Measurements from ENCODE around the gene AP1G2.

AP1G2 gene

DNA sequence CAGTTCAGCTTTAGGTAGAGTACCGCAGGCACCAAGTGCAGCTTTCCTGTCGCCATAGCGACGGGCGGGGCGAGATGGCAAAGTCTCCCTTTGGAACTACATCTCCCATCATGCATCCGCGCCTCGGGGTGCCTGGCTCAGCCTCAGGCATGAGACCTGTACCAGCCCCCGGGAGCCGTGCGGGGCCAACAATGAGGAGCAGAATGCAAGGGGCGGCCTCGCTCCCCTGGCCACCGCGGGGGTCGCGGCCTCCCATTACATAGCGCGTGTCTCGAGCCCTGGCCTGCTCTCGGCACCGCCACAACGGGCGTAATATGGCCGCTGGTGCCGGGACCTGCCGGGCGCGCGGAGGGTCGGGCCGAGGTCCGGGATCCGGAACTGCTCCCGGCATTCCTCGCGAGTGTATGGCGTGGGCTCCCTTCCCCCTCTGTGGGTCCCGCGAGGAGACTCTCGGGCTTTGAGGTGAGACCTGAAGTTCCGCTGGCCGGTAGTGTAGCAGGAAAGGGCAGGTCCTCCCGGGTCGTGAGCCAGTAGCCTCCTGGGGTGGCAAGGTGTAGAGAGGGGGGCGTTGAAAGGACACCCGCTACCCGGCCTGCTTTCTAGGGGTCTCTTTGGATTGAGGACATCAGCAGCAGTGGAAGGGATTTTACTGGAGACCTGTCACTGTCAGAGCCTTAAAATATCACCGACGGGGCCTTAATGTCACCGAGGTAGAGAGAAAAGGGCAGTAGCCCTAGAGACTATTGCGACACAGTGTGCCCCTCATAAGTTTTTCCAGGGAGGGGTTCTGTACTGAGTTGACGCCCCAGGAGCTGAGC lies 11.5 kb downstream of the AP1G2 start, which contains the start of gene THTPA:
Gene THTPA, plus strand, starts transcription at position 390 of the 818 bp plus-strand sequence. CDS start 487 bp downstream, outside the sequence.
- DNase-seq = peak; percentile 93 to 94
- TF ChIP-seq, protein P1, sequence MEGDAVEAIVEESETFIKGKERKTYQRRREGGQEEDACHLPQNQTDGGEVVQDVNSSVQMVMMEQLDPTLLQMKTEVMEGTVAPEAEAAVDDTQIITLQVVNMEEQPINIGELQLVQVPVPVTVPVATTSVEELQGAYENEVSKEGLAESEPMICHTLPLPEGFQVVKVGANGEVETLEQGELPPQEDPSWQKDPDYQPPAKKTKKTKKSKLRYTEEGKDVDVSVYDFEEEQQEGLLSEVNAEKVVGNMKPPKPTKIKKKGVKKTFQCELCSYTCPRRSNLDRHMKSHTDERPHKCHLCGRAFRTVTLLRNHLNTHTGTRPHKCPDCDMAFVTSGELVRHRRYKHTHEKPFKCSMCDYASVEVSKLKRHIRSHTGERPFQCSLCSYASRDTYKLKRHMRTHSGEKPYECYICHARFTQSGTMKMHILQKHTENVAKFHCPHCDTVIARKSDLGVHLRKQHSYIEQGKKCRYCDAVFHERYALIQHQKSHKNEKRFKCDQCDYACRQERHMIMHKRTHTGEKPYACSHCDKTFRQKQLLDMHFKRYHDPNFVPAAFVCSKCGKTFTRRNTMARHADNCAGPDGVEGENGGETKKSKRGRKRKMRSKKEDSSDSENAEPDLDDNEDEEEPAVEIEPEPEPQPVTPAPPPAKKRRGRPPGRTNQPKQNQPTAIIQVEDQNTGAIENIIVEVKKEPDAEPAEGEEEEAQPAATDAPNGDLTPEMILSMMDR (IDR thresholded peaks at IDR 0.05) = no peak
- Histone ChIP-seq H3K36me3 (peaks cover 0 to 29% (median 0%) of the 10 kb centered on the region in 3 donors), H3K4me1 (peaks cover 0 to 38% (median 24%) of the 10 kb centered on the region in 4 donors), H3K9me3 (no peaks in the 10 kb centered on the region), H3K27ac (peak within 1 kb of the TSS; percentile 93 to 95), H3K27me3 (no peaks in the 10 kb centered on the region), H3K4me3 (peak within 1 kb of the TSS; percentile 79 to 83)
- intact Hi-C loops (cut with DNase I; ENCODE audit: low total_unique reads) = loop anchor here (10.0 kb wide), 1 partner anchor 231 kb away; the partner anchor contains the start of gene PABPN1

GRCh38 chr14:23555533-23555881 lies 12.1 kb downstream of the AP1G2 start:
- no peak for DNase-seq
- peaks cover 0 to 27% (median 0%) of the 10 kb centered on the region in 3 donors for H3K36me3 ChIP-seq
- no peaks in the 10 kb centered on the region for H3K9me3 ChIP-seq
- TF ChIP-seq, protein P1 (IDR thresholded peaks at IDR 0.05) = no peak
- intact Hi-C loops (cut with DNase I; ENCODE audit: low total_unique reads) = loop anchor here (10.0 kb wide), 1 partner anchor 231 kb away; the partner anchor contains the start of gene PABPN1
- peak overlapping the region; percentile 79 to 83 for H3K4me3 ChIP-seq
- peaks cover 0 to 44% (median 29%) of the 10 kb centered on the region in 4 donors for H3K4me1 ChIP-seq
- H3K27me3 ChIP-seq = no peaks in the 10 kb centered on the region
- peak overlapping the region; percentile 93 to 95 for H3K27ac ChIP-seq

DNA sequence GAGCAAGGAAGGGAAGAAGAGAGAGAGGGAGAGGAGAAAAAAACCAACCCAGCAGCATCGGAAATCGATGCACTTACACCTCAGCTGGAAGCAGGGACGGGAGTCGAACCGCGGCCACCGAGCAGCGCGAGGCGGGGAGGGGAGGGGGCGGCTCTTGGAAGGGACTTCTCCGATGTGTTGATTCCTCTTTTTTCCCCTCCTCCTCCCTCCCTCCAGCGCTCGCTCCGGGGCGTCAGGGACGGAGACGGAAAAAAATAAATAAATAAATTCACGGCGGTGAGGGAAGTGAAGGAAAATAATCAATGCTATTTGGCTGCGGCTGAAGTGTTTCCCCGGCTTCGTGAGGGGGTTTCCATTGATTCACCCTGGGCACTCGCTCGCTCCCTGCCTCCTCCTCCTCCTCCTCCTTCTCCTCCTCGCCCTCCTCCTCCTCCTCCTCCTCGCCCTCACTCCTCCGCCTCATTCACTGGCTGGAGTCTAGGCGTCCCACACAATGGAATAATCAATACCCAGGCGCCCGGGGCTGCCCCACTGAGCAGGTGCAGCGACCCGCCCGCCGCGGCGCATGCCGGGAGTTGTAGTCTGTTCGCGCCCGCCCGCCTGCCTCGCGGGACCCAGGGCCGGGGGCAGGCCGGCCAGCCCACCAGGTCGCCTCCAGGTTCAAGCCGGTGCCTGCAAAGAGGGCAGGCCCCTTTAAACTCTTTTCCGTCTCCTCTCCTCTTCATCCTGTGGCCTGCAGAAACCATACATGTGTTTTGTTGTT lies 16.1 kb downstream of the AP1G2 start, which contains the start of gene ZFHX2:
Gene ZFHX2, minus strand, starts transcription at position 500 of the 763 bp plus-strand sequence. CDS start 16,440 bp downstream, outside the sequence.
- intact Hi-C loops (cut with DNase I; ENCODE audit: low total_unique reads) = loop anchor here (10.0 kb wide), 1 partner anchor 227 kb away; the partner anchor contains the start of gene PABPN1
- Histone ChIP-seq H3K36me3 (no peaks in the 10 kb centered on the region), H3K9me3 (no peaks in the 10 kb centered on the region), H3K27me3 (no peaks in the 10 kb centered on the region), H3K4me3 (peak within 1 kb of the TSS; percentile 63 to 74), H3K4me1 (peaks cover 0 to 27% (median 19%) of the 10 kb centered on the region in 4 donors), H3K27ac (peak within 1 kb of the TSS; percentile 55 to 61)
- TF ChIP-seq, protein P1 (IDR thresholded peaks at IDR 0.05) = no peak
- peak; percentile 74 to 79 for DNase-seq

DNA sequence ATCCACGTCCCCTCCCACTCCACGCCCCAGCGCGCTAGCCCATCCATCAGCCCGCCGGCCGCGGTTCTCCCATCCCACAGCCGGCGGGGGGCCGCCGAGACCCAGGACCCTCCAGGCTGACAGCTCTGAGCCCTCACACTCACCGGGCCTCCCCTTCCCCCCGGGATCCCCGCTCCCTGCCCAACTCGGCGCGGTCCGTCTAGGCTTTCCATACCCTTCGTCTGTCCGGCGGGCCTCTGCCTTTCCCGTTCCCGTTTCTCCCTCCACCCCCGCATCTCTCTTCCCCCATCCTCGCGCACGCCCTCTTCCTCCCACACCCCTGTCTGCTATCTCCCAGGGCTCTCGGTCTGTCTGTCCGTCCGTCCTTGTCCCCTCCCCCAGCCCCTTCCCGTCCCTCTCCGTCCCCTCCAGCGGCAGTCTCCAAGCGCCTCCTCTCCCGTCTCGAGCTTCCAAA lies 16.8 kb downstream of the AP1G2 start:
- Histone ChIP-seq H3K27me3 (no peaks in the 10 kb centered on the region), H3K36me3 (no peaks in the 10 kb centered on the region), H3K4me3 (peak overlapping the region; percentile 63 to 74), H3K27ac (peak overlapping the region; percentile 55 to 61), H3K9me3 (no peaks in the 10 kb centered on the region), H3K4me1 (peaks cover 0 to 26% (median 18%) of the 10 kb centered on the region in 4 donors)
- TF ChIP-seq, protein P1 (IDR thresholded peaks at IDR 0.05) = no peak
- no peak for DNase-seq
- intact Hi-C loops (cut with DNase I; ENCODE audit: low total_unique reads) = loop anchor here (10.0 kb wide), 1 partner anchor 226 kb away; the partner anchor contains the start of gene PABPN1

DNA sequence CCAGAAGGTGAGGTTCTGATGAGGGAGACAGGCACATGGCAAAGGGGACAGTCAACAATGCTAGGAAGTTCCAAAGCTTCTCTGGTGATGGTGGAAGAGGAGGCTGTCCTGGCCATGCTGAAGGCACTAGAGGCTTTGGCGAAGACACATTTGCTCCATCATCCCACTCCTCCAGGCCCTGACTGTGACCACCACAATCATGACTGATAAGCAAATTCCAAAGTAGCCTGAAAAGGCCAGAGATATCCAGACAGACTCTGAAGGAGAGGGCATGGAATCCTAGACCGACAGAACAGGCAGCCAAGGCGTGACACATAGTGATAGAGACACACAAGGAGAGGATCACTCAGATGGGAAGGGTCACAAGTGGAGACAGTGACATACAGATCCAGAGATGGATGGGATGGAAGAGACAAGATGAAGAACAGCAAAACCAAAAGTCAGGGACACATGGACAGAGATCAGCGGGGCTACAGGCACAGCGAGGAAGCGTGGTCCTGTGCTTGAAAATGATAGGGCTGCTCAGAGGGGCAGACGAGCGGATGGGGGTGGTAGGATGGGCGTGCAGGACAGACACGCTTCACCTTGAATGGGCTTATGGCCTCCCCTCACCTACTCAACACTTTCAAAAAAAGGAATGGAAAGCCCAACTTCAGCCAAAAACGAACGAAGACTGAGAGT lies 17.3 kb downstream of the AP1G2 start:
- Histone ChIP-seq H3K36me3 (no peaks in the 10 kb centered on the region), H3K4me3 (peak overlapping the region; percentile 63 to 74), H3K4me1 (peaks cover 0 to 22% (median 16%) of the 10 kb centered on the region in 4 donors), H3K9me3 (no peaks in the 10 kb centered on the region), H3K27ac (peak overlapping the region in 1 of 2 donors; percentile 55), H3K27me3 (no peaks in the 10 kb centered on the region)
- TF ChIP-seq, protein P1 (IDR thresholded peaks at IDR 0.05) = no peak
- intact Hi-C loops (cut with DNase I; ENCODE audit: low total_unique reads) = loop anchor here (10.0 kb wide), 1 partner anchor 225 kb away; the partner anchor contains the start of gene PABPN1
- DNase-seq = no peak

All from tibial artery (tissue), 4 donors.